ENCODE results near the gene COL24A1. TPM values are rescaled to one million over a fixed set of nuclear protein-coding genes. Genes with fewer than 3 reads are reported as not detected.

COL24A1 gene
- polyA plus RNA-seq, 1 donor (not counting 4 experiments of a cell fraction or from before 2014, with no cell fraction given) = not detected

DNA sequence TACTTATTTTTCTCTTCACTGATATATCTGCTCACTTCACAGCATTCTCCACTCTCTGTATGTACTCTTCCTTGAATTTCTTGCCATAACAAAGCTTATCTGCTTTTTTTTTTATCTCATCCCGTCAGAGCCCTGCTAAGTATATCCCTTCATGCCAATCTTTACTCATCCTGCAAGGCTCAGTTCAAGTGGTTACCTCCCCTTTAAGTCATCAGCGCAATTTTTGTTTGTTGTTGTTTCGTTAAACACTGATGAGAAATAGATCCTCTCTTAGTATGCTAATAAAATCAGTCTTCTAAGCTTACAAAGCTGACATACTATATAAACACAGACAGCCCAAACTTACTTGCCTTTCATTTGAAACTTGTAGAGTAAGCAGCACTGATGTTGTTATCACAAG lies 17.8 kb downstream of the COL24A1 start:
- DNase-seq (ENCODE audit: low read depth, low spot score) (no peak), FAIRE-seq (no peak)
- no peaks in the 10 kb centered on the region for H3K9me3 ChIP-seq (ENCODE audit: control insufficient read depth, low read depth, low read length)
- H3K27ac ChIP-seq (ENCODE audit: control insufficient read depth, insufficient read depth, low read length) = no peak overlapping the region
- no peak for TF ChIP-seq EZH2 (IDR thresholded peaks at IDR 0.05; ENCODE audit: low read length)
- no peak for TF ChIP-seq CTCF (optimal IDR thresholded peaks at IDR 0.05 in 1 of 3, IDR thresholded peaks at IDR 0.05 in 1 of 3, conservative IDR thresholded peaks at IDR 0.05 in 1 of 3; ENCODE audit: extremely low read depth in 1 of 3, insufficient read depth in 2 of 3, low read length in 3 of 3)
- no peaks in the 10 kb centered on the region for H3K4me1 ChIP-seq (ENCODE audit: control insufficient read depth, extremely low read depth, insufficient read depth, low read length)
- H3K4me3 ChIP-seq (ENCODE audit: control insufficient read depth in 2 of 3, extremely low read depth in 1 of 3, insufficient read depth in 2 of 3, low read depth in 1 of 3, low read length in 3 of 3) = no peak overlapping the region
- no peaks in the 10 kb centered on the region for H3K79me2 ChIP-seq (ENCODE audit: control insufficient read depth, insufficient read depth, low read length)
- H3K36me3 ChIP-seq (ENCODE audit: control insufficient read depth in 2 of 2, extremely low read depth in 1 of 2, insufficient read depth in 2 of 2, low read length in 2 of 2) = no peaks in the 10 kb centered on the region
- H3K9ac ChIP-seq (ENCODE audit: control insufficient read depth, extremely low read depth, insufficient read depth, low read length) = no peak overlapping the region
- no peaks in the 10 kb centered on the region for H3K27me3 ChIP-seq (ENCODE audit: control insufficient read depth, extremely low read depth, insufficient read depth, low read length)
- dilution Hi-C loops (cut with MboI; ENCODE audit: extremely low pct_ligation_motif_present, low sequenced_read_pairs) = no loop called here
- no peak overlapping the region for H2AFZ ChIP-seq (ENCODE audit: control insufficient read depth, low read length)
- no peak overlapping the region for H3K4me2 ChIP-seq (ENCODE audit: control insufficient read depth, extremely low read depth, insufficient read depth, low read depth, low read length)
- no peaks in the 10 kb centered on the region for H4K20me1 ChIP-seq (ENCODE audit: control insufficient read depth, extremely low read depth, insufficient read depth, low read length)
- H3K9me1 ChIP-seq (ENCODE audit: control insufficient read depth, extremely low read depth, insufficient read depth, low read length) = no peaks in the 10 kb centered on the region

DNA sequence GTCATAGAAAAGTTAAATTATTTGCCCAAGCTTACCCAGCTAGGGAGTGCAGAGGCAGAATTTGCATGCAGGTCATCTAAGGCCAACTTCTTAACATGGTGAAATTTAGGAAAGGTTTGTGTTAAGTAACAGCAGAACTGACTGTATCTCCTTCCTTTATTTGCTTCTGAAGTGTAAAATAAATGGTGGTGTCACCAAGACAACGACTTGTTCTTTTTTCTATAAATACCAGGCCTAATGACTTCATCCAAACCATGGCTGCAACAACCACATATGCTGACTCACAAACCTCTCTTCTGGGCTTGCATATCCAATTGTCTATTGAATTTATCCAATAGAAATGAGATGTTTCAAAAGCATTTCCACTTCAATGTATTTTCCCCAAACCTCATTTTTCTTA lies 19.1 kb downstream of the COL24A1 start:
- Histone ChIP-seq H3K9me3 (ENCODE audit: control insufficient read depth, low read depth, low read length) (no peaks in the 10 kb centered on the region), H3K4me3 (ENCODE audit: control insufficient read depth in 2 of 3, extremely low read depth in 1 of 3, insufficient read depth in 2 of 3, low read depth in 1 of 3, low read length in 3 of 3) (no peak overlapping the region), H3K79me2 (ENCODE audit: control insufficient read depth, insufficient read depth, low read length) (no peaks in the 10 kb centered on the region), H3K4me2 (ENCODE audit: control insufficient read depth, extremely low read depth, insufficient read depth, low read depth, low read length) (no peak overlapping the region), H3K27me3 (ENCODE audit: control insufficient read depth, extremely low read depth, insufficient read depth, low read length) (no peaks in the 10 kb centered on the region), H4K20me1 (ENCODE audit: control insufficient read depth, extremely low read depth, insufficient read depth, low read length) (no peaks in the 10 kb centered on the region), H3K9ac (ENCODE audit: control insufficient read depth, extremely low read depth, insufficient read depth, low read length) (no peak overlapping the region), H3K9me1 (ENCODE audit: control insufficient read depth, extremely low read depth, insufficient read depth, low read length) (no peaks in the 10 kb centered on the region), H3K27ac (ENCODE audit: control insufficient read depth, insufficient read depth, low read length) (no peak overlapping the region), H2AFZ (ENCODE audit: control insufficient read depth, low read length) (peak overlapping the region; percentile 15), H3K36me3 (ENCODE audit: control insufficient read depth in 2 of 2, extremely low read depth in 1 of 2, insufficient read depth in 2 of 2, low read length in 2 of 2) (no peaks in the 10 kb centered on the region), H3K4me1 (ENCODE audit: control insufficient read depth, extremely low read depth, insufficient read depth, low read length) (no peaks in the 10 kb centered on the region)
- dilution Hi-C loops (cut with MboI; ENCODE audit: extremely low pct_ligation_motif_present, low sequenced_read_pairs) = no loop called here
- FAIRE-seq (no peak), DNase-seq (ENCODE audit: low read depth, low spot score) (no peak)
- no peak for TF ChIP-seq CTCF (optimal IDR thresholded peaks at IDR 0.05 in 1 of 3, IDR thresholded peaks at IDR 0.05 in 1 of 3, conservative IDR thresholded peaks at IDR 0.05 in 1 of 3; ENCODE audit: extremely low read depth in 1 of 3, insufficient read depth in 2 of 3, low read length in 3 of 3)
- no peak for TF ChIP-seq EZH2 (IDR thresholded peaks at IDR 0.05; ENCODE audit: low read length)

Measured in keratinocyte (primary cell).